ENCODE results near the gene SNCAIP. TPM values are rescaled to one million over a fixed set of nuclear protein-coding genes. Genes with fewer than 3 reads are reported as not detected.
"Not testable (repeated sequence)": the region's sequence is repeated elsewhere in the genome, so short reads cannot be mapped to it uniquely, and the experiment has no call there.

Gene SNCAIP
- total RNA-seq, 2 experiments from 2014 or later = not detected

DNA sequence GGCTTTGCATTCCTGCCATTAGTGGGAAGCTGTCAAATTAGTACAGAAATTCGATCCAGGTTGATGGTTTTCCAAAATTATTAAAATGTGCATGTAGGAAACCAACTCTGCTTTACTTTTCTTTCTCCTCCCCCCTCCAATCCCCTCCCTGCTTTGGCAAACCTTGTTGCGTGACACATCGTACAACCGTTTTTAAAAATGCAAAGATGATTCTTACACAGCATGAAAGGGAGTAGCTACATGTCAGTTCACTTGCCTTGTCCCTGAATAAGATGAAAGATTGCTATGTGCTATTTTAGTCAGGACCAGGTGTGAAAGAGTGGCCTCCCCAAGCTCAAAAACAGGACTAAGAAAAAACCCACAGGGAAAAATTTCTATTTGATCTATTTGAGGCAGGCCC, 11.7 kb downstream of the SNCAIP start:
- POLR2A ChIA-PET = no interaction called here
- Mint-ChIP-seq H3K27ac (no peak overlapping the region), H3K36me3 (ENCODE audit: low read depth) (no peaks in the 10 kb centered on the region), H3K27me3 (no peaks in the 10 kb centered on the region), H3K4me3 (no peak overlapping the region), H3K9me3 (no peaks in the 10 kb centered on the region), H3K4me1 (no peaks in the 10 kb centered on the region)
- DNase-seq = no peak
- CTCF ChIA-PET = no interaction called here

DNA sequence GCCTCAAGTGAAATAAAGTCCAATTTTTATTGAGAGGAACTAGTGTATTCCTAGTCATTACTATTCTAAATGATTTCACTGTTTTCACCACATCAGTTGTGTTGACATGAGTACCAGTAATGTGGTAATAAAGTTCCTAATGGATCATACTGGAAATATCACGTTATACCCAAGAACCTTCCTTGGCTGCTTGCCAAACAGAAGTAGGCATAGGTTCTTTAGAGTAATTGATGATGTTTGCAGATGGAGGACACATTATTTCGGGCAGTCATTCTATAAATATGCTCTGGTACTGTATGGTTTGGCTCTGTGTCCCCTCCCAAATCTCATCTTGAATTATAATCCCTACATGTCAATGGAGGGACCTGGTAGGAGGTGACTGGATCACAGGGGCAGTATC, 15.1 kb downstream of the SNCAIP start:
- no peak for DNase-seq
- no peaks in the 10 kb centered on the region for H3K9me3 Mint-ChIP-seq
- ChIA-PET CTCF (no interaction called here), POLR2A (no interaction called here)
- no peak overlapping the region for H3K27ac Mint-ChIP-seq
- H3K27me3 Mint-ChIP-seq = no peaks in the 10 kb centered on the region
- H3K4me3 Mint-ChIP-seq = no peak overlapping the region
- no peaks in the 10 kb centered on the region for H3K36me3 Mint-ChIP-seq (ENCODE audit: low read depth)
- no peaks in the 10 kb centered on the region for H3K4me1 Mint-ChIP-seq

DNA sequence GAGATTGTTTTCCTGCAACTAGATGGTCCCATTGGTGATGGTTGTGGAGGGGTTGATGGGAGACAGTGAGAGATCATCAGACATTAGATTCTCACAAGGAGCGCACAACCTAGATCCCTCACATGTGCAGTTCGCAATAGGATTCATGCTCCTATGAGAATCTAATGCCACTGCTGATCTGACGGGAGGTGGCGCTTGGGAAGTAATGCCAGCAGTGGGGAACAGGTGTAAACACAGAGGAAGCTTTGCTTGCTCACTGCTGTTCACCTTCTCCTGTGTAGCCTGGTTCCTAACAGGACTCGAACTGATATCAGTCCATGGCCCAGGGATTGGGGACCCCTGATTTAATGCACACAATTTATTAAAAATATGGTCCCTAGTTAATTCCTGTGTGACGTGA, 18.8 kb downstream of the SNCAIP start:
- H3K27ac Mint-ChIP-seq = no peak overlapping the region
- no peaks in the 10 kb centered on the region for H3K36me3 Mint-ChIP-seq (ENCODE audit: low read depth)
- no peaks in the 10 kb centered on the region for H3K27me3 Mint-ChIP-seq
- H3K4me1 Mint-ChIP-seq = no peaks in the 10 kb centered on the region
- DNase-seq = no peak
- CTCF ChIA-PET = no interaction called here
- no peaks in the 10 kb centered on the region for H3K9me3 Mint-ChIP-seq
- POLR2A ChIA-PET = no interaction called here
- no peak overlapping the region for H3K4me3 Mint-ChIP-seq

DNA sequence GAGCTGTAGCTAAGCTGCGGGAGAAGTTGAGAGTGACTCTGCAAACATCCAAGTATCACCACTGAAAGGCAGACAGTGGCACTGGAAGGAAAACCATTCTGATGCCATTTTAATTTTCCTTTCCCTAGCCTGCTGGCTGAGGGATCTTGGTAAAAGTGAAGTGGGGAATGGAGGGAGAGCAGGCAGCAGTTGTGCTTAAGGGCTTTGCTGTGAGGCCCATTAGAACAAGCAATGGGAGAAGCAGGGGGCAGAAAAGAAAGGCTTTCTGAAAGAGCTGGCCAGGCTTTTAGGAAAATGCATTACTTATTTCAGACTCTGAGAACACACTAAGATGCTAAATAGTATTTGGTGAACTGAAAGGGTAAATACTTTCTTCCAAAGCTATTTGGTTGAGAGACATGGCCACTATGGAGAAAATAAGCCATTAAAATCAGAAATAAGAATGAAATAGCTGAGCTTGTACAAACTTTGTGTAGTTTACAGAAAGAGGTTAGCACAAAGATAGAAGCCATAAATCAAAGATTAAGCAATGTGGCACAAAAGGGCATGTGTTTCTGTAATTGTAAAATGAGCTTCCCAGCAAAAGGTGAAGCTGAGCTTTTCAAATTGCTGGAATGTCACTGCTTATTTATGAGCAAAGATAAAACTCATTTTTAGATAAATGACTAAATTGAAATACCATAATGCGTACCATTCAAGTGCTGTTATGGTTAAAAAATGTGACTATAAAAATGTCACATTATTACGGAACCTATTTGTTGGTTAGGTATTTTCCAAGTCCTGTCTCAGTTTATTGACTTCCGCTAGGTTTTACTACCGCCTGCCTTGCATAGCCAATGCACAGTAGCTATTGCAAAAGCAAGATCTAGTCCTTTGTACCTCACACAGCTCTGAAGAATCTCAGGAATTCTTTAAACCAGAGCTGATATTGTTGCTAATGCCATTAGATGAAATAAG, 20.8 kb downstream of the SNCAIP start:
- CTCF ChIA-PET = no interaction called here
- Mint-ChIP-seq H3K27me3 (no peaks in the 10 kb centered on the region), H3K4me3 (no peak overlapping the region), H3K27ac (no peak overlapping the region), H3K9me3 (no peaks in the 10 kb centered on the region), H3K36me3 (ENCODE audit: low read depth) (no peaks in the 10 kb centered on the region), H3K4me1 (no peaks in the 10 kb centered on the region)
- DNase-seq = no peak
- POLR2A ChIA-PET = no interaction called here

DNA sequence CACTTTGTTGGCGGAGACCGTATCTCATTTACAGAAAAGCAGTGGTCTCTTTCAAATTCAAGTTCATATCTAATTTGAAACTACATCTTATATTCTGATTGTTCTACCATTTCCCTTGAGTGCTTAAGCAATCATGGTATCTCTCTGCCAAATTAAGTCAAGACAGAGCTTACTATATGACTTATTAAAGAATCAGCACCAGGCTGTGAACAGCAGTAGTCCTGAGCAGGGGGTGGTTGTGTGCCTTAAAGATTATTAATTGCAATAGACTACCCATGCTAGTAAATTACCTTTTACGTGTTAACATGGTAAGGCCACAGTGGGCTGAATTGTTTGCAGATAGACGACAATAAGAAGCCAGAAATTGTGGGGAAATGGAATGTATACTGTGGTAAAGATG, 21.5 kb downstream of the SNCAIP start:
- no peaks in the 10 kb centered on the region for H3K36me3 Mint-ChIP-seq (ENCODE audit: low read depth)
- CTCF ChIA-PET = no interaction called here
- DNase-seq = no peak
- no peaks in the 10 kb centered on the region for H3K27me3 Mint-ChIP-seq
- no peaks in the 10 kb centered on the region for H3K9me3 Mint-ChIP-seq
- no peak overlapping the region for H3K4me3 Mint-ChIP-seq
- no peaks in the 10 kb centered on the region for H3K4me1 Mint-ChIP-seq
- POLR2A ChIA-PET = no interaction called here
- no peak overlapping the region for H3K27ac Mint-ChIP-seq

DNA sequence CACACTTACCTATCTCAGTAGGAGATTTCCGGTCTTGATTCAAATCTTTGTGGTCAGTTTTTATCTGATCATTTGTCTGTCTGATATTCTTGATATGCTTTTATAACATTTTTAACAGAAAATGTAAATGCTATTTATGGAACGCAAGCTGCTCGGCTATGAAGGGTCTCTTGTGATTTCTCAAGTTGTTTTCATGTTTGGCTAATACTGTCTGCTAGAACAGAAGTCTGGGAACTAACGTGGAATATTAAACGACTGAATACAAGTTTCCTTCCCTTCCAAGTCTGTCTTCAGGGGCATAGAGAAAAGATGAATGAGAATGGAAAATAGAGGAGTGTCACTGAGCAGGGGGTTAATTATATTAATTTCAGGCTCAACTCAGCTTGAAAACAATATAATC, 27.6 kb downstream of the SNCAIP start:
- Mint-ChIP-seq H3K4me3 (no peak overlapping the region), H3K36me3 (ENCODE audit: low read depth) (no peaks in the 10 kb centered on the region), H3K4me1 (no peaks in the 10 kb centered on the region), H3K27ac (no peak overlapping the region), H3K27me3 (no peaks in the 10 kb centered on the region), H3K9me3 (no peaks in the 10 kb centered on the region)
- POLR2A ChIA-PET = no interaction called here
- no peak for DNase-seq
- CTCF ChIA-PET = no interaction called here

DNA sequence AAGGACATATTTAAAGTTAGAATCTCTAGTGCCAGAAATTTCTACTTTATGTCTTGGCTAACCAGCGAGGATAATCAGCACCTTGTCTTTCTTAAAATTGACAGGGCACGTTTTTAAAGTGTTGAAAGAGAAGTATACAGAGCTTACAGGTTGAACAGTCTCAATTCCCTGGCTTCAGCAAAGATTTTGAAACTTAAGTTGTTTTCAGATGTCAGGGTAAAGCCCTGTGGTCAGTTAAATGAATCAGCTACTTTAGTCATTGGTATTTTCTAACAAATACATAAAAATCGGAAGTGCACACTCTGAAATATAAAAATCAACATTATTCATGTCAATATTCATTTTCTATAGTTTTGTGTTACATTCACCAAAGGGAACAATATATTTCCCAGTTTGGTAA, 29.1 kb downstream of the SNCAIP start:
- no peak for DNase-seq
- Mint-ChIP-seq H3K4me3 (no peak overlapping the region), H3K36me3 (ENCODE audit: low read depth) (no peaks in the 10 kb centered on the region), H3K27me3 (no peaks in the 10 kb centered on the region), H3K9me3 (no peaks in the 10 kb centered on the region), H3K4me1 (no peaks in the 10 kb centered on the region), H3K27ac (no peak overlapping the region)
- ChIA-PET POLR2A (no interaction called here), CTCF (no interaction called here)

DNA sequence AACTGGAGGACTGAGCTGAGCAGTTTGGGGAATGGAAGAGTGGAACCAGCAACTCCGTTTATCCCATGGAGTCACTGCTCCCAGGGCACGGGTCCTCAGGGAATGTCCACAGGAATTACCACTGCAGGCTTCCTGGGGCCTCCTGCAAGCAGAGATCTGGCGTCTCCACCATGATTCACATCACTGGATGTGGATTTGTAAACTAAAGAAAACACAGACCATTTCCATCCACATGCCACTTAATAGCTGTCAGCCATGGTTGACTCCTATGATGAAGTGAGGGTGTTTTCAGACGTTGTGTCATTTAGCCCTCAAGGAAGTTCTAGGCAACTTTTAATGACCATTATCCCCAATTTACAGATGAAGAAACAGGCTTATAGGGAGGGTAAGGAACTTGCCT, 30.2 kb downstream of the SNCAIP start:
- no peak for DNase-seq
- H3K27ac Mint-ChIP-seq = no peak overlapping the region
- CTCF ChIA-PET = no interaction called here
- POLR2A ChIA-PET = no interaction called here
- no peaks in the 10 kb centered on the region for H3K27me3 Mint-ChIP-seq
- H3K4me1 Mint-ChIP-seq = no peaks in the 10 kb centered on the region
- no peaks in the 10 kb centered on the region for H3K36me3 Mint-ChIP-seq (ENCODE audit: low read depth)
- no peaks in the 10 kb centered on the region for H3K9me3 Mint-ChIP-seq
- H3K4me3 Mint-ChIP-seq = no peak overlapping the region

DNA sequence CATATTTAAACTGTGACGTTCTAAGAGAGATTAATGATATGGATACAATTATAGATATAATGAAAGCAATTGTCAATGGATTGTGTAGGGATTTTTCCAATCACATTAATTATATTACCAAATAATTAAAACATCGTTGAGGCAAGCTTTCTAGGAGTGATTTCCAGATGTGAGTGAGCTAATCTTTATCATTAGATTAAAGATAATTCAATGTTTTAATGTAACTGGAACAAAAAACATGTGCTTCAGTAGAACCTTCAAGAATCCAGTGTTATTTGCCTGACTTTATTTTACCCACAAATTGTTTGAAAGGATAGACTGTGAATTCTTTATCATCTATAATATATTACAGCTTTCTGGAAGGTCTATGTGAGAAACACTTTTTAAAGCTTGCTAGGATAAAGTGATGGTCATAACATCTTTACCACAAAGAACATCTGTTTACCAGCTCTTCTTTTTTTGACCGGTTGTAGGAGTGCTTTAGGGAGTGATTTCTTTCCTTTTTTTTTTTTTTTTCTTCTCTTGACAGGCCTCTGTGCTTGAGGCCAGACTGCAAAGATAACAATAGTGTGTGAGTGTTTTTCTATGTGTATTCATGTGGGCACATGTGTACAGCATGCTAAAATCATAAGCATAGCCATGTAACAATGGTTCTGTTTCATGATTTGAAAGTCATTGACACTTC, 35.0 kb downstream of the SNCAIP start:
- DNase-seq = no peak
- H3K4me1 Mint-ChIP-seq = no peaks in the 10 kb centered on the region
- CTCF ChIA-PET = no interaction called here
- no peaks in the 10 kb centered on the region for H3K36me3 Mint-ChIP-seq (ENCODE audit: low read depth)
- no peak overlapping the region for H3K27ac Mint-ChIP-seq
- POLR2A ChIA-PET = no interaction called here
- no peak overlapping the region for H3K4me3 Mint-ChIP-seq
- H3K9me3 Mint-ChIP-seq = no peaks in the 10 kb centered on the region
- no peaks in the 10 kb centered on the region for H3K27me3 Mint-ChIP-seq

DNA sequence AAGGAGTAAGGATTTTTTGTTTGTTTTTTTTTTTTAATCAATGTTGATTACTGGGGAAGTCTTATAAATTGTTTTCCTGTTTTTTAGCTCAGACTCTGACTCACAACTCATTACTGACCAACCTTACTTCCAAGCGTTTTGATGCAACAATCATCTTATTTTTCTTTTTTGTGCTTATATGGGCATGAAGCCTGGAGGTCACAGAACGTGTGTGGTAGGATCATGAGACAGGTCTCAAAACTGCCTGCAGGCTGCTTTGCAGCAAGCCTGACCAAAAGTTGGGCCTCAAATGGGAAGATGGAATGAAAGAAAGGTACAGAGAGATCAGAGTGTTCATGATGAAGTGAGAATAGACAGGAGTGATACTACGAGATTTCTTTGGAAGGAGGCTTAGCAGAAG, 38.5 kb downstream of the SNCAIP start:
- Mint-ChIP-seq H3K27ac (no peak overlapping the region), H3K4me1 (no peaks in the 10 kb centered on the region), H3K4me3 (no peak overlapping the region), H3K36me3 (ENCODE audit: low read depth) (no peaks in the 10 kb centered on the region), H3K9me3 (no peaks in the 10 kb centered on the region), H3K27me3 (no peaks in the 10 kb centered on the region)
- DNase-seq = no peak
- POLR2A ChIA-PET = no interaction called here
- CTCF ChIA-PET = no interaction called here

DNA sequence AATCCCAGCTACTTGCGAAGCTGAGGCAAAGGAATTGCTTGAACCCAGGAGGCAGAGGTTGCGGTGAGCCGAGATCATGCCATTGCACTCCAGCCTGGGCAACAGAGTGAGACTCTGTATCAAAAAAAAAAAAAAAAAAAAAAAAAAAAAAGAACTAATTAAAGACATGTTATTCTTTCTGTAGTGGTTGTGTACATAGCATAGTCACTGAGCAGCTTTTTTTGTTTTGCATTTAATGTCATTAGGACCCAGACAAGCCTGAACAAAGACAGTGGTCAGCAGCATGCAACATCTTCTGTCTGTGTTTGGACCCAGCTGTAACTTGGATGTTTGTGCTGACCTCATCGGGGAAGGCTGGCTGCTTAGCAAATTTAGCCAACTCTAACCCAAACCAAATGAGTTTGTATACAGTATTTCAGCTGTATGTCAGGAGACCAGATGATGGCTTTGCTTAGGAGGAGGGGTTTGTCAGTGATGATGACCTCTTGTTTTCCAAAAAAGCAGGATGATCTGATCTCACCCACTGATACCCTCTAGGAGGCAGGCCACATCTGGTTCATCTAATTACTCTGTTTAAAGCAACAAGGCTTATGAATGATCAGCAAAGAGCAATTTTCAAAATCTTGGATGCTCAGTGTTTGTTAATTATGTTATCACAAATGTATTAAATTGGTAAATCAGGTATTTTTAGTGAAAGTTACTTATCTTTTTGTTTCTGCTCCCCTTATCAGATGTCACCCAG, 39.5 kb downstream of the SNCAIP start:
- Mint-ChIP-seq H3K4me3 (no peak overlapping the region), H3K27ac (no peak overlapping the region), H3K27me3 (no peaks in the 10 kb centered on the region), H3K9me3 (no peaks in the 10 kb centered on the region), H3K4me1 (no peaks in the 10 kb centered on the region), H3K36me3 (ENCODE audit: low read depth) (no peaks in the 10 kb centered on the region)
- ChIA-PET CTCF (no interaction called here), POLR2A (no interaction called here)
- no peak for DNase-seq

DNA sequence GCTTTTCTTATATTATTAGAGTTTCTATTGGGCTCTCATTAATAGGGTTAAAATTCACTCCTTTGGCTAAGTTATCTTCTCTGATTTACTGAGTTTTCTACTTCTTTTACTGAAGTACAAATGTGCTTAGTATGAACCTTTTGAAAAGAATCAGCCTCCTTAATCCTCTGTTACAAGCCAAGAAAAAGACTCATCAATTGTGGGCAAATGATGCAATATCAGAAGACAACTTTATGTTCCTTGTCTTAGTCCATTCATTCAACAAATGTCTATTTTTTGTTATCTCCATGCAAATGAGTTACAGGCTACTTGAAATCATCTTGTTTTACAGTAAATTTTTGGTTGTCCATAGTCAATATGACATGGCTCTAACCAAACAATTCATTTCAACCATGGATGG, 40.3 kb downstream of the SNCAIP start:
- no peaks in the 10 kb centered on the region for H3K36me3 Mint-ChIP-seq (ENCODE audit: low read depth)
- no peaks in the 10 kb centered on the region for H3K27me3 Mint-ChIP-seq
- DNase-seq = no peak
- CTCF ChIA-PET = no interaction called here
- no peaks in the 10 kb centered on the region for H3K4me1 Mint-ChIP-seq
- no peaks in the 10 kb centered on the region for H3K9me3 Mint-ChIP-seq
- H3K27ac Mint-ChIP-seq = no peak overlapping the region
- no peak overlapping the region for H3K4me3 Mint-ChIP-seq
- POLR2A ChIA-PET = no interaction called here

DNA sequence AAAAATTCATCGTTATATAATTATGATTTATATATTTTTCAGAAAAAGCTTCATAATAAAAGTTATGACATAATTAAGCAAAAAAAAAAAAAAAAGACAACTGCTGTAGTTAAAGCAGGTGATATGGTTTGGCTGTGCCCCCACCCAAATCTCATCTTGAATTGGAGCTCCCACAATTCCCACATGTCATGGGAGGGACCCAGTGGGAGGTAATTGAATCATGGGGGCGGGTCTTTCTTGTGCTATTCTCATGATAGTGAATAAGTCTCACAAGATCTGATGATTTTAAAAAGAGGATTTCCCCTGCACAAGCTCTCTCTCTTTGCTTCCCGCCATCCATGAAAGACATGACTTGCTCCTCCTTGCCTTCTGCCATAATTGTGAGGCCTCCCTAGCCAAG, 41.3 kb downstream of the SNCAIP start:
- DNase-seq; H3K9me3 Mint-ChIP-seq; H3K27me3 Mint-ChIP-seq; POLR2A ChIA-PET; H3K36me3 Mint-ChIP-seq (ENCODE audit: low read depth); H3K4me1 Mint-ChIP-seq; H3K27ac Mint-ChIP-seq; H3K4me3 Mint-ChIP-seq; CTCF ChIA-PET: not testable (repeated sequence)

DNA sequence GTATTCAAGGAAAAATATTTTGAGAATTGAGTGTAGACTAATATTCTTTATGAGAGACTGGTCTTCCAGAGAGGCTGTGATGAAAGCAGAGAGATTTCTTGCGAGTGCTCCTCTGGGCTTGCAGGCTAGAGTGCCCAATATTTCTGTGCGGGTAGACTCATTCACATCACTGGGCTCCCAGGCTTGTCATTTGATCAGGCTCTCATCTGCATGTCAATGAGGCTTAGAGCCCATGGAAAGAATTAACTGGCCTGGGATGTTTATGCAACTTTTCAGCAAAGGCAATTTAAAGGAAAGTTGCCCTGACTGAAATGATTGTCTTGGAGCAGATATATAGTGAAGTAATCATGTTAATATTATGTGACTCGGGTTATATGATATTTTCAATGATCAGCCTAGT, 42.3 kb downstream of the SNCAIP start:
- Mint-ChIP-seq H3K36me3 (ENCODE audit: low read depth) (no peaks in the 10 kb centered on the region), H3K27me3 (no peaks in the 10 kb centered on the region), H3K4me3 (no peak overlapping the region), H3K4me1 (no peaks in the 10 kb centered on the region), H3K27ac (no peak overlapping the region), H3K9me3 (no peaks in the 10 kb centered on the region)
- ChIA-PET CTCF (no interaction called here), POLR2A (no interaction called here)
- no peak for DNase-seq

All from activated CD4-positive, alpha-beta memory T cell treated with anti-CD3 and anti-CD28 coated beads, Interleukin-2, amount 10 ng/mL, durations not matched to agents 7 days and 5 days (primary cell).